LoVo (cell line): Measurements from ENCODE around the gene GAS1.

Experiments used
- DNase-seq: peaks from one replicate; pipeline ENCODE4 v3.0.0-alpha.2; 2016; ENCODE audit warnings: low spot score

Gene GAS1

GRCh38 chr9:86947146-86948073 is at the start of gene GAS1:
GAS1 (minus strand) TSS chr9:86947506; CDS start chr9:86946779, 727 bp downstream.
- DNase-seq: peak; percentile 60

GRCh38 chr9:86994231-86994630 is 46.9 kb upstream of the GAS1 start:
- no peak for DNase-seq

GRCh38 chr9:86993830-86994229 is 46.5 kb upstream of the GAS1 start:
- no peak for DNase-seq

GRCh38 chr9:86991077-86991476 is 43.8 kb upstream of the GAS1 start:
- DNase-seq: no peak

GRCh38 chr9:86990290-86990689 is 43.0 kb upstream of the GAS1 start:
- DNase-seq: no peak

- DNase-seq: no peak
Measured at GRCh38 chr9:86987900-86988299, 40.6 kb upstream of the GAS1 start.

GRCh38 chr9:86985132-86985647 is 37.9 kb upstream of the GAS1 start:
- no peak for DNase-seq

GRCh38 chr9:86983620-86984259 is 36.4 kb upstream of the GAS1 start:
- DNase-seq: no peak

GRCh38 chr9:86983249-86983619 is 35.9 kb upstream of the GAS1 start:
- no peak for DNase-seq

- DNase-seq: no peak
Measured at GRCh38 chr9:86980802-86981201, 33.5 kb upstream of the GAS1 start.

GRCh38 chr9:86979657-86980056 is 32.4 kb upstream of the GAS1 start:
- no peak for DNase-seq

- no peak for DNase-seq
Measured at GRCh38 chr9:86978922-86979474, 31.7 kb upstream of the GAS1 start.

GRCh38 chr9:86978413-86978812 is 31.1 kb upstream of the GAS1 start:
- DNase-seq: no peak

- no peak for DNase-seq
Measured at GRCh38 chr9:86977205-86977835, 30.0 kb upstream of the GAS1 start.

GRCh38 chr9:86975606-86976005 is 28.3 kb upstream of the GAS1 start:
- no peak for DNase-seq

- no peak for DNase-seq
Measured at GRCh38 chr9:86975036-86975435, 27.7 kb upstream of the GAS1 start.

GRCh38 chr9:86974421-86974820 is 27.1 kb upstream of the GAS1 start:
- DNase-seq: no peak

GRCh38 chr9:86971742-86972141 is 24.4 kb upstream of the GAS1 start:
- DNase-seq: no peak

GRCh38 chr9:86968258-86968920 is 21.1 kb upstream of the GAS1 start:
- DNase-seq: no peak

GRCh38 chr9:86966852-86967511 is 19.7 kb upstream of the GAS1 start:
- no peak for DNase-seq

GRCh38 chr9:86965636-86966395 is 18.5 kb upstream of the GAS1 start:
- DNase-seq: no peak
